SH-SY5Y (cell line): ENCODE measurements around the gene EEFSEC.

Source experiments
- GATA2 ChIP-seq: IDR thresholded peaks from 2 replicates; pipeline ENCODE4 v1.6.1; 2011; ENCODE audit warnings: mild to moderate bottlenecking, low read depth, low read length
- GATA3 ChIP-seq: IDR thresholded peaks from 2 replicates; pipeline ENCODE4 v1.6.1; 2011; ENCODE audit warnings: low read depth, mild to moderate bottlenecking, low read length, moderate library complexity

The EEFSEC gene

GRCh38 chr3:128360705-128361271 lies 207.5 kb downstream of the EEFSEC start:
- TF ChIP-seq GATA3 (no peak), GATA2 (no peak)

GRCh38 chr3:128362026-128362965 lies 209.0 kb downstream of the EEFSEC start:
- TF ChIP-seq GATA3 (no peak), GATA2 (peak; percentile 67)

- TF ChIP-seq GATA3 = no peak
- no peak for TF ChIP-seq GATA2
These were observed 211.0 kb downstream of the EEFSEC start for GRCh38 chr3:128364291-128364690.

- TF ChIP-seq GATA3 (no peak), GATA2 (no peak)
These were observed 211.6 kb downstream of the EEFSEC start for GRCh38 chr3:128364808-128365360.

GRCh38 chr3:128366136-128366535 lies 212.9 kb downstream of the EEFSEC start:
- TF ChIP-seq GATA3 (no peak), GATA2 (no peak)

GRCh38 chr3:128366652-128367051 lies 213.4 kb downstream of the EEFSEC start:
- TF ChIP-seq GATA2 (no peak), GATA3 (no peak)

- TF ChIP-seq GATA3 (no peak), GATA2 (no peak)
These were observed 213.9 kb downstream of the EEFSEC start for GRCh38 chr3:128367221-128367620.

- no peak for TF ChIP-seq GATA2
These were observed 214.5 kb downstream of the EEFSEC start for GRCh38 chr3:128367761-128368160.

- TF ChIP-seq GATA2 = no peak
- no peak for TF ChIP-seq GATA3
These were observed 215.3 kb downstream of the EEFSEC start for GRCh38 chr3:128368626-128369025.

- no peak for TF ChIP-seq GATA3
- TF ChIP-seq GATA2 = no peak
These were observed 215.9 kb downstream of the EEFSEC start for GRCh38 chr3:128369121-128369703.

GRCh38 chr3:128369881-128370642 lies 216.8 kb downstream of the EEFSEC start:
- no peak for TF ChIP-seq GATA2
- no peak for TF ChIP-seq GATA3

- TF ChIP-seq GATA2 = no peak
- TF ChIP-seq GATA3 = no peak
These were observed 219.0 kb downstream of the EEFSEC start for GRCh38 chr3:128372281-128372680.

- TF ChIP-seq GATA2 (no peak), GATA3 (no peak)
These were observed 219.6 kb downstream of the EEFSEC start for GRCh38 chr3:128372707-128373533.
